SK-N-SH (cell line): ENCODE results near the gene FBXW5. TPM values are rescaled to one million over a fixed set of nuclear protein-coding genes. Genes with fewer than 3 reads are reported as not detected.
A peak's percentile ranks its signal among the peaks of the same experiment; 100 is the strongest.

Source experiments
- CTCF ChIA-PET: fragments of 300-600, 350-600 bp; formaldehyde crosslinking; extraction: SDS; loops from one replicate; lab custom pipeline; 2021; lab: Yijun Ruan, JAX
- POLR2A ChIA-PET: fragments of 350-600 bp; sonication (Branson Sonifier 250); formaldehyde crosslinking; extraction: SDS; loops from one replicate; lab custom pipeline; 2020; ENCODE audit warnings: antibody characterized with exemption, inconsistent platforms; lab: Yijun Ruan, JAX
- DNase-seq: peaks from one replicate; pipeline ENCODE4 v3.0.0; 2012
- H2AFZ ChIP-seq: fragments of 200-600 bp; sonication (generic); 2 replicates; pipeline ENCODE4 v1.8.1; 2016; ENCODE audit warnings: antibody characterized with exemption, mild to moderate bottlenecking, low read depth
- H3F3A ChIP-seq: fragments of 200-600 bp; sonication (generic); replicated peaks from 2 replicates; pipeline ENCODE3; 2016; ENCODE audit warnings: antibody characterized with exemption, mild to moderate bottlenecking; ENCODE audit not compliant: insufficient read depth
- H3K27ac ChIP-seq, 2 experiments: fragments of 200-500 bp in 1 of 2; fragments of 200-600 bp in 1 of 2; sonication (Bioruptor generic) in 1 of 2; sonication (generic), shearing (Covaris generic) in 1 of 2; 2 replicates each; pipeline versions ENCODE4 v1.5.1 to v1.6.1; 2014 to 2016; ENCODE audit warnings: low read depth in 2 of 2, inconsistent platforms in 1 of 2, low read length in 1 of 2, mild to moderate bottlenecking in 1 of 2, mixed read lengths in 1 of 2
- H3K27me3 ChIP-seq: fragments of 200-600 bp; sonication (generic), shearing (Covaris generic); 2 replicates; pipeline ENCODE4 v1.6.1; 2016; ENCODE audit warnings: mixed run types; ENCODE audit not compliant: insufficient read depth
- H3K36me3 ChIP-seq, 2 experiments: fragments of 200-500 bp in 1 of 2; fragments of 200-600 bp in 1 of 2; sonication (Bioruptor generic) in 1 of 2; sonication (generic) in 1 of 2; replicated peaks in 1 of 2; 2 replicates each; pipeline versions ENCODE3 to v1.5.1; 2014 to 2016; ENCODE audit warnings: low read length in 1 of 2, mild to moderate bottlenecking in 1 of 2; ENCODE audit not compliant: insufficient read depth in 2 of 2, control insufficient read depth in 1 of 2
- H3K4me1 ChIP-seq, 2 experiments: fragments of 200-500 bp in 1 of 2; fragments of 200-600 bp in 1 of 2; sonication (Bioruptor generic) in 1 of 2; sonication (generic), shearing (Covaris generic) in 1 of 2; 2 replicates each; pipeline versions ENCODE4 v1.5.1 to v1.6.1; 2014 to 2016; ENCODE audit warnings: low read depth in 1 of 2, low read length in 1 of 2, mixed run types in 1 of 2; ENCODE audit not compliant: insufficient read depth in 2 of 2, control insufficient read depth in 1 of 2
- H3K4me2 ChIP-seq: fragments of 200-600 bp; sonication (generic), shearing (Covaris generic); 2 replicates; pipeline ENCODE4 v1.6.1; 2017; ENCODE audit warnings: mixed run types
- H3K4me3 ChIP-seq, 2 experiments: fragments of 200-500 bp in 1 of 2; fragments of 200-600 bp in 1 of 2; sonication (Bioruptor generic) in 1 of 2; sonication (generic), shearing (Covaris generic) in 1 of 2; 2 replicates each; pipeline versions ENCODE4 v1.5.1 to v1.8.1; 2014 to 2016; ENCODE audit warnings: low read depth in 2 of 2, inconsistent platforms in 1 of 2, low read length in 1 of 2, mild to moderate bottlenecking in 1 of 2, mixed read lengths in 1 of 2, moderate library complexity in 1 of 2
- H3K79me2 ChIP-seq: fragments of 200-600 bp; sonication (generic); 2 replicates; pipeline ENCODE4 v1.8.1; 2017; ENCODE audit warnings: mild to moderate bottlenecking; ENCODE audit not compliant: insufficient read depth
- H3K9ac ChIP-seq: fragments of 200-600 bp; sonication (generic); 2 replicates; pipeline ENCODE4 v1.6.1; 2017; ENCODE audit warnings: mixed run types
- H3K9me2 ChIP-seq: fragments of 200-600 bp; sonication (generic); 2 replicates; pipeline ENCODE4 v1.6.1; 2017; ENCODE audit warnings: mixed run types
- H3K9me3 ChIP-seq: fragments of 200-600 bp; sonication (generic); 2 replicates; pipeline ENCODE4 v1.6.1; 2017; ENCODE audit warnings: mixed run types, mild to moderate bottlenecking, moderate library complexity
- H4K20me1 ChIP-seq: fragments of 200-600 bp; sonication (generic); 2 replicates; pipeline ENCODE4 v1.6.1; 2017; ENCODE audit warnings: mild to moderate bottlenecking, mixed run types; ENCODE audit not compliant: insufficient read depth
- ELF1 ChIP-seq: IDR thresholded peaks from 2 replicates; pipeline ENCODE4 v1.4.0; 2012
- FOSL2 ChIP-seq: IDR thresholded peaks from 2 replicates; pipeline ENCODE4 v1.4.0; 2012; ENCODE audit warnings: low read depth, mild to moderate bottlenecking, moderate library complexity, borderline replicate concordance
- JUND ChIP-seq: IDR thresholded peaks from 2 replicates; pipeline ENCODE4 v1.4.0; 2012
- NFIC ChIP-seq: IDR thresholded peaks from 2 replicates; pipeline ENCODE4 v1.4.0; 2012; ENCODE audit warnings: borderline replicate concordance
- POLR2AphosphoS5 ChIP-seq: IDR thresholded peaks from 2 replicates; pipeline ENCODE4 v1.6.1; 2012; ENCODE audit warnings: low read depth, low read length
- RXRA ChIP-seq: IDR thresholded peaks from 2 replicates; pipeline ENCODE4 v1.4.0; 2012; ENCODE audit warnings: low read depth, mild to moderate bottlenecking, borderline replicate concordance
- SIN3A ChIP-seq: IDR thresholded peaks from 2 replicates; pipeline ENCODE4 v1.6.1; 2012; ENCODE audit warnings: low read depth, mild to moderate bottlenecking, low read length, moderate library complexity, borderline replicate concordance
- TEAD4 ChIP-seq: IDR thresholded peaks from 2 replicates; pipeline ENCODE4 v1.4.0; 2012; ENCODE audit warnings: mild to moderate bottlenecking, borderline replicate concordance; ENCODE audit not compliant: insufficient read depth
- USF2 ChIP-seq: fragments of 150-350 bp; IDR thresholded peaks from 2 replicates; pipeline ENCODE4 v1.6.1; 2017; ENCODE audit warnings: antibody characterized with exemption, low read length, low read depth, borderline replicate concordance
- WGBS: methylation state at CpG from one replicate; pipeline ENCODE4 v1.1.6; 2017; ENCODE audit warnings: low lambda C conversion rate; 5-methylcytosine and 5-hydroxymethylcytosine counted together
- polyA plus RNA-seq, 3 experiments: library from polyadenylated mRNA; depleted of rRNA; stranded (reverse); fragments of >200 nt; gene quantifications; 2 replicates each; pipeline ENCODE4 v1.2.3, GENCODE V29; 2012

The FBXW5 gene
- polyA plus RNA-seq, 1 of the 3 experiments (the other 2 are of a cell fraction) = 78.9 TPM

- CTCF ChIA-PET = interaction anchor here (0.8 to 4.2 kb wide), 10 partner anchors 8 to 139 kb away, joined by 3 to 19 read pairs (median 4); partner anchors contain the start of genes C8G, FBXW5 and NPDC1
- Histone ChIP-seq H3K79me2 (no peaks in the 10 kb centered on the region), H3K27me3 (no peaks in the 10 kb centered on the region), H3K4me3 (no peak overlapping the region), H2AFZ (no peak overlapping the region), H3K9me3 (no peaks in the 10 kb centered on the region), H3F3A (no peaks in the 10 kb centered on the region), H3K4me2 (no peak overlapping the region), H3K36me3 (peaks cover 10 to 14% of the 10 kb centered on the region in 2 experiments), H3K9me2 (no peaks in the 10 kb centered on the region), H4K20me1 (no peaks in the 10 kb centered on the region), H3K9ac (no peak overlapping the region), H3K27ac (peak overlapping the region in 1 of 2 experiments; percentile 27; a peak in 1 of 4 replicates), H3K4me1 (no peaks in the 10 kb centered on the region; a peak in 1 of 4 replicates)
- 66% methylated on average over 20 of the region's 23 CpGs for WGBS
- DNase-seq = no peak
- POLR2A ChIA-PET = interaction anchor here (0.7 kb wide), 1 partner anchor 385 kb away, joined by 3 read pairs; no protein-coding TSS in a partner anchor
- no peak for TF ChIP-seq POLR2AphosphoS5
- TF ChIP-seq USF2 = no peak
- no peak for TF ChIP-seq SIN3A
- no peak for TF ChIP-seq JUND
- no peak for TF ChIP-seq TEAD4
- TF ChIP-seq NFIC = no peak
- no peak for TF ChIP-seq RXRA
Measured at GRCh38 chr9:136927343-136928271, 16.9 kb downstream of the FBXW5 start.

GRCh38 chr9:136926749-136927148 is 17.8 kb downstream of the FBXW5 start:
- Histone ChIP-seq H3K27ac (no peak overlapping the region), H3K9me2 (no peaks in the 10 kb centered on the region), H2AFZ (no peak overlapping the region), H3F3A (no peaks in the 10 kb centered on the region), H3K27me3 (no peaks in the 10 kb centered on the region), H3K4me2 (no peak overlapping the region), H4K20me1 (no peaks in the 10 kb centered on the region), H3K4me3 (no peak overlapping the region), H3K4me1 (peaks cover 0 to under 1% of the 10 kb centered on the region in 2 experiments; a peak in 1 of 4 replicates), H3K79me2 (no peaks in the 10 kb centered on the region), H3K36me3 (peaks cover 7 to 10% of the 10 kb centered on the region in 2 experiments), H3K9ac (no peak overlapping the region), H3K9me3 (no peaks in the 10 kb centered on the region)
- no peak for DNase-seq
- POLR2A ChIA-PET = no interaction called here
- 89% methylated on average over 13 of the region's 13 CpGs for WGBS
- CTCF ChIA-PET = interaction anchor here (0.8 to 1.7 kb wide), 8 partner anchors 10 to 139 kb away, joined by 3 to 5 read pairs (median 3); partner anchors contain the start of genes C8G, FBXW5 and NPDC1
- TF ChIP-seq FOSL2 (no peak), ELF1 (no peak)
